Measurements from ENCODE around the gene HIVEP2. TPM values are rescaled to one million over a fixed set of nuclear protein-coding genes. Genes with fewer than 3 reads are reported as not detected.

Gene HIVEP2
- total and polyA plus RNA-seq, 10 donors, result 2.5 to 41.3 (median 30.3) TPM

DNA sequence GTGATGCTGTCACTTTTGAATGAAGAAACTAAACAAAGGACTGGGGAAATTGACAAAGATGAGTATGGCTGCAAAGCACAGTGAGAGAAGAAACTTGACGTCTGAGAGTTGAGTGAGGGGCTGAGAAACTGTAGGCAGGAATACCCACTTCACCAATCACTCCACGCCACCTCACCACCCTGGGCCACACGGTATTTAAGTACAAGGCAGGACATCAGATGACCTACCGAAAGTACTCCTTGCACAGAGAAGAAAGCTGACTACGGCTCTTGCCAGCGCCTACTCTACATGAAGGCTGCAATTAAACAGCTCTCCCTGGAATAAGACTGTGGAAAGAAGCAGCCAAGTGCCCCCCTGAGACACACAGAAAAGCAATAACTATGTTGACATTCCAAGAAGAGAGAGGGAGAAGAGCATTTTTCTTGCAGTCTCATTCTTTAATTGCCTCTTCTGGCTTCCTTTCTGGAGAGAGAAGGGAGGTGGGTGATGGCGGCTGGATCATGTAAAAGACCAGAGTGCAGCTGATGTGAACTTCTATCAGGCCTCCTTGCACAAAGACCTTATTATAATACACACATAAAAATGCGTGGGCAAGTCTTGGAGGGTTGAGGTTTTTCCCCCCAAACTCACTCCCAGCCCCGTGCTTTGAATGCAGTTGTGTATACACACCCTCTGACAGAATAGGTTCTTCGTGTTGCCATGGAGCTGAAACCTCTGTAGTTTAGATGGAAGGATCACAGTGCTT is 44.6 kb downstream of the HIVEP2 start:
- Histone ChIP-seq H3K27ac (peak overlapping the region in 5 of 8 donors; percentile 3 to 29 (median 23)), H3K4me1 (peaks cover 15 to 78% (median 34%) of the 10 kb centered on the region in 6 donors), H3K4me3 (no peak overlapping the region), H3K27me3 (replicated peaks in 1 of 7) (no peaks in the 10 kb centered on the region), H3K36me3 (no peaks in the 10 kb centered on the region), H3K9me3 (no peaks in the 10 kb centered on the region)
- DNase-seq, result no peak
- WGBS, 5 donors, result 75 to 88% (median 84%) methylated on average over 10 of the region's 10 CpGs
- TF ChIP-seq POLR2A (IDR thresholded peaks at IDR 0.05), result no peak
- TF ChIP-seq, protein P1, sequence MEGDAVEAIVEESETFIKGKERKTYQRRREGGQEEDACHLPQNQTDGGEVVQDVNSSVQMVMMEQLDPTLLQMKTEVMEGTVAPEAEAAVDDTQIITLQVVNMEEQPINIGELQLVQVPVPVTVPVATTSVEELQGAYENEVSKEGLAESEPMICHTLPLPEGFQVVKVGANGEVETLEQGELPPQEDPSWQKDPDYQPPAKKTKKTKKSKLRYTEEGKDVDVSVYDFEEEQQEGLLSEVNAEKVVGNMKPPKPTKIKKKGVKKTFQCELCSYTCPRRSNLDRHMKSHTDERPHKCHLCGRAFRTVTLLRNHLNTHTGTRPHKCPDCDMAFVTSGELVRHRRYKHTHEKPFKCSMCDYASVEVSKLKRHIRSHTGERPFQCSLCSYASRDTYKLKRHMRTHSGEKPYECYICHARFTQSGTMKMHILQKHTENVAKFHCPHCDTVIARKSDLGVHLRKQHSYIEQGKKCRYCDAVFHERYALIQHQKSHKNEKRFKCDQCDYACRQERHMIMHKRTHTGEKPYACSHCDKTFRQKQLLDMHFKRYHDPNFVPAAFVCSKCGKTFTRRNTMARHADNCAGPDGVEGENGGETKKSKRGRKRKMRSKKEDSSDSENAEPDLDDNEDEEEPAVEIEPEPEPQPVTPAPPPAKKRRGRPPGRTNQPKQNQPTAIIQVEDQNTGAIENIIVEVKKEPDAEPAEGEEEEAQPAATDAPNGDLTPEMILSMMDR (IDR thresholded peaks at IDR 0.05 in 8 of 11, conservative IDR thresholded peaks at IDR 0.05 in 3 of 11), result no peak
- TF ChIP-seq POLR2AphosphoS5 (IDR thresholded peaks at IDR 0.05), result no peak
- intact Hi-C loops (cut with DNase I; ENCODE audit: low total_unique reads), result no loop called here

DNA sequence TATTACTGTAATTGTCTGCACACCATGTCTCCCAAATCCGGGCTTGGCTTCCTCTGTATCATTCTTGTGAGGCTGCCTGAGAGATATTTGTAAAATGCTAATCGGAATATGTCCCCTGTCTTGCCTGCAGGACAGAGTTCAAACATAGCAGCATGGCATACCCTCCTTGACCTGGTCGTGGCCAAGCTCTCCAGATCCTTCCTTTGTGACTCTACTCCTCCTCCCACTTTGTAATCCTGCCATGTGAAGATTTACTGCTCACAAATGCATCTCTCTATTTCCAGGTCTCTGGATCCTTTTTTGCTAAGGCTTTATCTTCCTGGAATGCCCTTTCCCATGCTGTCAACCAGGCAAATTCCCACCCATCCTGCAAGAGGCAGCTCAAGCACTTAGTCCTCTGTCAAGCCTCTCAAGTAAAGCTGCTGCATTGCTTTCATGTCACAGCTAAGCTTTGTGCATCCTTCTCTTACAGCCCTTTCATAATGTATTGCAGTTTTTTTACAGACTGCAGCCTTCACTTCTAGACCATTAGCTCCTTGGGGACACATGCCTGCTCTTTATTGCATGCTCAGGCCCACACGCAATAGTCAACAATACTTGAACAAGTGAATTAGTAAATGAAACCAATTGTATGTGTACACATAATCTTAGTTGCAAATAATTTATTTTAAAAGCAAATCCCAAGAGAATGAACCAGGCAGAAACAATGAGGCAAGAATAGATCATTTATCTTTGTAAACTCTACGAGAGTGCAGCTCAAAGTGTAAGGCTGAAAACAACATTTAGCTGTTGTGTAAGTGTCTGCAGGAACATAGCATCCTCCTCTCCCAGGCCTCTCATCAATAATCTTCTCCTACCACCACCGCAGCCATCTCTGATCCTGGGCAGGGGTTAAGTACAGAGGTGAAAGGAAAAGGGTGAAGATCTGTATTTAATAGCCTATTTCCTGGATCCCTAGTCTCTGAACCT is 45.8 kb downstream of the HIVEP2 start:
- no peak overlapping the region for H3K4me3 ChIP-seq
- WGBS, 5 donors, result 70 to 87% (median 84%) methylated on average over 6 of the region's 6 CpGs
- intact Hi-C loops (cut with DNase I; ENCODE audit: low total_unique reads), result no loop called here

DNA sequence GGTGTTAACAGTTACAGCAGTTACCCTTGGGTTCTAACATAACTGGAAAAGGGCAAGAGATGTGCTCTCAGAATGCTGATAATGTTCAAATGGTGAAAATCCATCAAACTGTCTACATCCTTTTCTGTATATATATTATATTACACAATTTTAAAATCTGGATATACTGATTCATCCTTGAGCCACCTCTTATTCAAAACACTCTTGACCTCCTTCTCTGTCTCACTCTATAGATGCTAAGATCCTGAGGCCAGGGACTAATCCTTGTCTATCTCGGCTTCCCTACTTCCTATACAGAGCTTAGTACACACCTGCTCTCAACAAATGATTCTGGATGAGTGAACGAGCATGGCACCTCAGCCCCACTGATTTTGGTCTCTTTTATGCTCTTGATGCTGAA is 47.3 kb downstream of the HIVEP2 start:
- TF ChIP-seq, protein P1 (IDR thresholded peaks at IDR 0.05 in 8 of 11, conservative IDR thresholded peaks at IDR 0.05 in 3 of 11), result no peak
- TF ChIP-seq POLR2AphosphoS5 (IDR thresholded peaks at IDR 0.05) (no peak), POLR2A (IDR thresholded peaks at IDR 0.05) (no peak)
- 70 to 98% (median 94%) methylated on average over 2 of the region's 2 CpGs for WGBS, 5 donors
- no peaks in the 10 kb centered on the region for H3K9me3 ChIP-seq

More for the DNA sequence above, 45.8 kb downstream of the HIVEP2 start:
- no peaks in the 10 kb centered on the region for H3K27me3 ChIP-seq (replicated peaks in 1 of 7)
- H3K9me3 ChIP-seq, result no peaks in the 10 kb centered on the region
- no peak for TF ChIP-seq POLR2A (IDR thresholded peaks at IDR 0.05)
- TF ChIP-seq, protein P1 (IDR thresholded peaks at IDR 0.05 in 8 of 11, conservative IDR thresholded peaks at IDR 0.05 in 3 of 11), result no peak
- no peak for TF ChIP-seq POLR2AphosphoS5 (IDR thresholded peaks at IDR 0.05)
- peak overlapping the region in 1 of 8 donors; percentile 2 for H3K27ac ChIP-seq
- H3K4me1 ChIP-seq, result peaks cover 15 to 73% (median 32%) of the 10 kb centered on the region in 6 donors
- no peak for DNase-seq
- H3K36me3 ChIP-seq, result no peaks in the 10 kb centered on the region

DNA sequence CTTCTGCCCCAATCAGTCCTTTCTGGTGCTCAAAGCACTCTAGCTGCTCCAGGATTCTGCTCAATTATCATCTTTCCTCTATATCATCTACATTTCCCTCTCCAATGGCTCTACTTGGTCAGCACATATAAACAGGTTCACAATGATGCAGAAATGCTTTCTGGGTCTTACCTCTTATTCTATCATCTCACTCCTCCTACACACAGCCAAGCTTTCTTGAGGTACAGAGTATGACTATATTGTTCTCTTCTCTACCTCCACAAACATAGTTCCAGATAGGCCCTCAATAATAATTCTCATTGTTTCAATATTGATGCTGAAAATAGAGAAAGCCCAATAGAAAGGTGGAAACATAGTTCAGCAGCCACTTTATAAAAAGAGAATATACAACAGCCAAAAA is 48.2 kb downstream of the HIVEP2 start:
- Histone ChIP-seq H3K36me3 (no peaks in the 10 kb centered on the region), H3K4me1 (peaks cover 0 to 61% (median 10%) of the 10 kb centered on the region in 6 donors), H3K4me3 (no peak overlapping the region), H3K9me3 (no peaks in the 10 kb centered on the region), H3K27me3 (replicated peaks in 1 of 7) (no peaks in the 10 kb centered on the region), H3K27ac (no peak overlapping the region)
- intact Hi-C loops (cut with DNase I; ENCODE audit: low total_unique reads), result no loop called here
- TF ChIP-seq POLR2A (IDR thresholded peaks at IDR 0.05), result no peak
- TF ChIP-seq, protein P1 (IDR thresholded peaks at IDR 0.05 in 8 of 11, conservative IDR thresholded peaks at IDR 0.05 in 3 of 11), result no peak
- no peak for TF ChIP-seq POLR2AphosphoS5 (IDR thresholded peaks at IDR 0.05)
- DNase-seq, result no peak

More for the DNA sequence above, 47.3 kb downstream of the HIVEP2 start:
- H3K36me3 ChIP-seq, result no peaks in the 10 kb centered on the region
- H3K27ac ChIP-seq, result no peak overlapping the region
- no peak for DNase-seq
- no peaks in the 10 kb centered on the region for H3K27me3 ChIP-seq (replicated peaks in 1 of 7)
- H3K4me3 ChIP-seq, result no peak overlapping the region
- H3K4me1 ChIP-seq, result peaks cover 3 to 61% (median 18%) of the 10 kb centered on the region in 6 donors
- intact Hi-C loops (cut with DNase I; ENCODE audit: low total_unique reads), result no loop called here
